ENCODE results near the gene IL12RB1. TPM values are rescaled to one million over a fixed set of nuclear protein-coding genes. Genes with fewer than 3 reads are reported as not detected.
"Not testable (repeated sequence)": the region's sequence is repeated elsewhere in the genome, so short reads cannot be mapped to it uniquely, and the experiment has no call there.

IL12RB1 gene
- total RNA-seq, 1 experiment from 2014 or later: not detected

- H2AFZ ChIP-seq (ENCODE audit: low read depth, low read length, poor library complexity, severe bottlenecking): no peak overlapping the region
- CTCF ChIA-PET: no interaction called here
- H3K4me3 ChIP-seq (replicated peaks in 1 of 2; ENCODE audit: low read depth in 1 of 2, low read length in 2 of 2): no peak overlapping the region
- H3K4me2 ChIP-seq (ENCODE audit: low read length): no peak overlapping the region
- no peaks in the 10 kb centered on the region for H4K20me1 ChIP-seq (ENCODE audit: insufficient read depth)
- no peaks in the 10 kb centered on the region; a peak in 1 of 4 replicates for H3K9me3 ChIP-seq (ENCODE audit: control insufficient read depth in 1 of 2, insufficient read depth in 1 of 2, low read depth in 1 of 2, low read length in 2 of 2)
- no peak overlapping the region for H3K9ac ChIP-seq (ENCODE audit: low read length)
- no peaks in the 10 kb centered on the region for H3K79me2 ChIP-seq (ENCODE audit: insufficient read depth, low read length)
- peaks cover 14 to 20% of the 10 kb centered on the region in 2 experiments for H3K4me1 ChIP-seq (ENCODE audit: control insufficient read depth in 1 of 2, insufficient read depth in 2 of 2, low read length in 2 of 2)
- DNase-seq (ENCODE audit: low read depth, low spot score): no peak
- no peak overlapping the region for H3K27ac ChIP-seq (ENCODE audit: low read depth, low read length)
- no peak for ATAC-seq
- H3K36me3 ChIP-seq (ENCODE audit: control insufficient read depth in 1 of 2, insufficient read depth in 2 of 2, low read length in 2 of 2): no peaks in the 10 kb centered on the region
- RAD21 ChIA-PET (ENCODE audit: low non-redundant PET in 1 of 2, low total read pairs in 2 of 2, uncharacterized antibody in 2 of 2, unreplicated experiment in 2 of 2): no interaction called here
- no TSS peak for BruUV-seq (replicated peaks)
- intact Hi-C loops (cut with micrococcal nuclease): no loop called here
- H3K27me3 ChIP-seq (ENCODE audit: insufficient read depth, low read length): no peaks in the 10 kb centered on the region
- TF ChIP-seq, protein P1, sequence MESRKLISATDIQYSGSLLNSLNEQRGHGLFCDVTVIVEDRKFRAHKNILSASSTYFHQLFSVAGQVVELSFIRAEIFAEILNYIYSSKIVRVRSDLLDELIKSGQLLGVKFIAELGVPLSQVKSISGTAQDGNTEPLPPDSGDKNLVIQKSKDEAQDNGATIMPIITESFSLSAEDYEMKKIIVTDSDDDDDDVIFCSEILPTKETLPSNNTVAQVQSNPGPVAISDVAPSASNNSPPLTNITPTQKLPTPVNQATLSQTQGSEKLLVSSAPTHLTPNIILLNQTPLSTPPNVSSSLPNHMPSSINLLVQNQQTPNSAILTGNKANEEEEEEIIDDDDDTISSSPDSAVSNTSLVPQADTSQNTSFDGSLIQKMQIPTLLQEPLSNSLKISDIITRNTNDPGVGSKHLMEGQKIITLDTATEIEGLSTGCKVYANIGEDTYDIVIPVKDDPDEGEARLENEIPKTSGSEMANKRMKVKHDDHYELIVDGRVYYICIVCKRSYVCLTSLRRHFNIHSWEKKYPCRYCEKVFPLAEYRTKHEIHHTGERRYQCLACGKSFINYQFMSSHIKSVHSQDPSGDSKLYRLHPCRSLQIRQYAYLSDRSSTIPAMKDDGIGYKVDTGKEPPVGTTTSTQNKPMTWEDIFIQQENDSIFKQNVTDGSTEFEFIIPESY (IDR thresholded peaks at IDR 0.05; ENCODE audit: extremely low read depth, insufficient replicate concordance, low read length): no peak
- no peak for TF ChIP-seq MAX (IDR thresholded peaks at IDR 0.05)
- no peak for TF ChIP-seq JUND (IDR thresholded peaks at IDR 0.05)
- POLR2A ChIA-PET: no interaction called here
- H3K9me2 ChIP-seq (ENCODE audit: insufficient read depth): no peaks in the 10 kb centered on the region
Observed at GRCh38 chr19:18043676-18044075, 43.1 kb downstream of the IL12RB1 start.

DNA sequence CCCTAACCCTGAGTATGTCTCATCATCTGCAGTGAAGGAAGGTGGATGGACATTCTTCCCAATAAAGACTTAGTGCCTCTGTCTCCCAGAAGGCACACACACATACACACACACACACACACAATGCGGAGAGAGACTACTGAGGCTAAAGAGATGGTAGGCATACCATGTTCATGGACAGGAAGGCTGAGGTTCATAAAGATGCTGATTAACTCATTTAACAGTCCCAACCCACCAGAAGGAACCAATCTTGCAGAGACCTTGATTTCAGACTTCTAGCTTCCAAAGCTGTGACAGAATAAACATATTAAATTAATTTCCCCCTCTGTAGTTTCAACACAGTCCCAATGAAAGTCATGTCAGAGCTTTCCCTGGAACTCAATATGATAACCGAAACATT lies 45.7 kb downstream of the IL12RB1 start:
- DNase-seq (ENCODE audit: low read depth, low spot score) (no peak), ATAC-seq (no peak)
- ChIA-PET CTCF (no interaction called here), RAD21 (ENCODE audit: low non-redundant PET in 1 of 2, low total read pairs in 2 of 2, uncharacterized antibody in 2 of 2, unreplicated experiment in 2 of 2) (interaction anchor here in 1 of 2 experiments (0.6 kb wide), 1 partner anchor 52 kb away, joined by 3 read pairs; no protein-coding TSS in a partner anchor), POLR2A (no interaction called here)
- TF ChIP-seq POLR2AphosphoS5 (IDR thresholded peaks at IDR 0.05; ENCODE audit: low read depth, low read length): no peak
- H4K20me1 ChIP-seq (ENCODE audit: insufficient read depth): no peaks in the 10 kb centered on the region
- no peak overlapping the region for H3K4me3 ChIP-seq (replicated peaks in 1 of 2; ENCODE audit: low read depth in 1 of 2, low read length in 2 of 2)
- intact Hi-C loops (cut with micrococcal nuclease): no loop called here
- no peaks in the 10 kb centered on the region; a peak in 1 of 4 replicates for H3K9me3 ChIP-seq (ENCODE audit: control insufficient read depth in 1 of 2, insufficient read depth in 1 of 2, low read depth in 1 of 2, low read length in 2 of 2)
- H3K79me2 ChIP-seq (ENCODE audit: insufficient read depth, low read length): no peaks in the 10 kb centered on the region
- no peak overlapping the region for H3K27ac ChIP-seq (ENCODE audit: low read depth, low read length)
- H3K9me2 ChIP-seq (ENCODE audit: insufficient read depth): no peaks in the 10 kb centered on the region
- H3K9ac ChIP-seq (ENCODE audit: low read length): no peak overlapping the region
- H3K4me1 ChIP-seq (ENCODE audit: control insufficient read depth in 1 of 2, insufficient read depth in 2 of 2, low read length in 2 of 2): peaks cover 11 to 13% of the 10 kb centered on the region in 2 experiments
- H3K36me3 ChIP-seq (ENCODE audit: control insufficient read depth in 1 of 2, insufficient read depth in 2 of 2, low read length in 2 of 2): no peaks in the 10 kb centered on the region
- H3K4me2 ChIP-seq (ENCODE audit: low read length): no peak overlapping the region
- H3K27me3 ChIP-seq (ENCODE audit: insufficient read depth, low read length): no peaks in the 10 kb centered on the region
- no TSS peak for BruUV-seq (replicated peaks)
- H2AFZ ChIP-seq (ENCODE audit: low read depth, low read length, poor library complexity, severe bottlenecking): no peak overlapping the region

- POLR2A ChIA-PET; H3K9me3 ChIP-seq (ENCODE audit: control insufficient read depth in 1 of 2, insufficient read depth in 1 of 2, low read depth in 1 of 2, low read length in 2 of 2); CTCF ChIA-PET; BruUV-seq (replicated peaks); H2AFZ ChIP-seq (ENCODE audit: low read depth, low read length, poor library complexity, severe bottlenecking); H3K27ac ChIP-seq (ENCODE audit: low read depth, low read length); H4K20me1 ChIP-seq (ENCODE audit: insufficient read depth); H3K36me3 ChIP-seq (ENCODE audit: control insufficient read depth in 1 of 2, insufficient read depth in 2 of 2, low read length in 2 of 2); DNase-seq (ENCODE audit: low read depth, low spot score); ATAC-seq; intact Hi-C loops (cut with micrococcal nuclease); H3K27me3 ChIP-seq (ENCODE audit: insufficient read depth, low read length); RAD21 ChIA-PET (ENCODE audit: low non-redundant PET in 1 of 2, low total read pairs in 2 of 2, uncharacterized antibody in 2 of 2, unreplicated experiment in 2 of 2); H3K79me2 ChIP-seq (ENCODE audit: insufficient read depth, low read length); H3K4me3 ChIP-seq (replicated peaks in 1 of 2; ENCODE audit: low read depth in 1 of 2, low read length in 2 of 2); H3K9me2 ChIP-seq (ENCODE audit: insufficient read depth); H3K4me2 ChIP-seq (ENCODE audit: low read length); H3K9ac ChIP-seq (ENCODE audit: low read length): not testable (repeated sequence)
- H3K4me1 ChIP-seq (ENCODE audit: control insufficient read depth in 1 of 2, insufficient read depth in 2 of 2, low read length in 2 of 2): peaks cover 11 to 13% of the 10 kb centered on the region in 2 experiments; a peak in 3 of 4 replicates
Observed at GRCh38 chr19:18032102-18032501, 54.6 kb downstream of the IL12RB1 start.

DNA sequence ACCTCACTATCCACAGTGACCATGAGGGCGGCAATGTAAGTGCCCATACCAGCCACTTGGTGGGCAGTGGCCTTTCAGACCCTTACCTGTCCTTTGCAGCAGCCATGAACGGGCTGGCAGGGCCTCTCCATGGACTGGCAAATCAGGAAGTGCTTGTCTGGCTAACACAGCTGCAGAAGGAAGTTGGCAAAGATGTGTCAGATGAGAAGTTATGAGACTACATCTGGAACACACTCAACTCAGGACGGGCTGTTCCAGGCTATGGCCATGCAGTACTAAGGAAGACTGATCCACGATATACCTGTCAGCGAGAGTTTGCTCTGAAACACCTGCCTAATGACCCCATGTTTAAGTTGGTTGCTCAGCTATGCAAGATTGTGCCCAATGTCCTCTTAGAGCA lies 55.3 kb downstream of the IL12RB1 start:
- CTCF ChIA-PET: interaction anchor here (0.6 kb wide), 1 partner anchor 9 kb away, joined by 3 read pairs; no protein-coding TSS in a partner anchor
- not testable (repeated sequence) for ATAC-seq

More for the DNA sequence above, 55.3 kb downstream of the IL12RB1 start:
- BruUV-seq (replicated peaks); H3K27me3 ChIP-seq (ENCODE audit: insufficient read depth, low read length); intact Hi-C loops (cut with micrococcal nuclease); H3K27ac ChIP-seq (ENCODE audit: low read depth, low read length); RAD21 ChIA-PET (ENCODE audit: low non-redundant PET in 1 of 2, low total read pairs in 2 of 2, uncharacterized antibody in 2 of 2, unreplicated experiment in 2 of 2); H3K4me3 ChIP-seq (replicated peaks in 1 of 2; ENCODE audit: low read depth in 1 of 2, low read length in 2 of 2); POLR2A ChIA-PET; H2AFZ ChIP-seq (ENCODE audit: low read depth, low read length, poor library complexity, severe bottlenecking); H3K9me2 ChIP-seq (ENCODE audit: insufficient read depth); H3K36me3 ChIP-seq (ENCODE audit: control insufficient read depth in 1 of 2, insufficient read depth in 2 of 2, low read length in 2 of 2); H3K9me3 ChIP-seq (ENCODE audit: control insufficient read depth in 1 of 2, insufficient read depth in 1 of 2, low read depth in 1 of 2, low read length in 2 of 2); H3K79me2 ChIP-seq (ENCODE audit: insufficient read depth, low read length); H3K4me2 ChIP-seq (ENCODE audit: low read length); DNase-seq (ENCODE audit: low read depth, low spot score); H3K9ac ChIP-seq (ENCODE audit: low read length); H4K20me1 ChIP-seq (ENCODE audit: insufficient read depth): not testable (repeated sequence)
- peaks cover 11 to 13% of the 10 kb centered on the region in 2 experiments; a peak in 3 of 4 replicates for H3K4me1 ChIP-seq (ENCODE audit: control insufficient read depth in 1 of 2, insufficient read depth in 2 of 2, low read length in 2 of 2)

All from HCT116 (cell line).